Measurements from ENCODE around the gene ENAH.

Gene ENAH

GRCh38 chr1:225595974-225596551 is 56.9 kb downstream of the ENAH start:
- no peaks in the 10 kb centered on the region for H3K9me3 ChIP-seq (ENCODE audit: insufficient read depth, low read depth, low read length)
- no peak overlapping the region for H2AFZ ChIP-seq (ENCODE audit: low read length)
- no peaks in the 10 kb centered on the region for H3K9me2 ChIP-seq (replicated peaks; ENCODE audit: low read depth, low read length)
- H3K4me3 ChIP-seq (ENCODE audit: low read length, poor library complexity, severe bottlenecking): no peak overlapping the region
- H3K79me2 ChIP-seq (ENCODE audit: insufficient read depth, low read length): peaks cover 7% of the 10 kb centered on the region; the same call in 1 of the 2 replicates
- no peaks in the 10 kb centered on the region for H3K27me3 ChIP-seq (ENCODE audit: insufficient read depth, low read length, poor library complexity, severe bottlenecking)
- no peaks in the 10 kb centered on the region for H3K4me1 ChIP-seq (ENCODE audit: insufficient read depth, low read length, poor library complexity, severe bottlenecking)
- TF ChIP-seq CTCF (conservative IDR thresholded peaks at IDR 0.05; ENCODE audit: low read length) (no peak), EZH2phosphoT487 (IDR thresholded peaks at IDR 0.05; ENCODE audit: borderline replicate concordance) (no peak)
- H4K20me1 ChIP-seq (ENCODE audit: insufficient read depth, low read length, poor library complexity, severe bottlenecking): no peaks in the 10 kb centered on the region
- H3K9ac ChIP-seq (ENCODE audit: low read depth, low read length, poor library complexity, severe bottlenecking): no peak overlapping the region
- H3K4me2 ChIP-seq (ENCODE audit: low read depth, low read length, poor library complexity, severe bottlenecking): no peak overlapping the region
- H3F3A ChIP-seq (ENCODE audit: low read depth): no peaks in the 10 kb centered on the region
- H3K36me3 ChIP-seq (ENCODE audit: insufficient read depth, low read length): no peaks in the 10 kb centered on the region

- no peaks in the 10 kb centered on the region for H3F3A ChIP-seq (ENCODE audit: low read depth)
- no peak overlapping the region for H3K4me3 ChIP-seq (ENCODE audit: low read length, poor library complexity, severe bottlenecking)
- H2AFZ ChIP-seq (ENCODE audit: low read length): no peak overlapping the region
- H3K9me2 ChIP-seq (replicated peaks; ENCODE audit: low read depth, low read length): no peaks in the 10 kb centered on the region
- H3K79me2 ChIP-seq (ENCODE audit: insufficient read depth, low read length): peaks cover 5% of the 10 kb centered on the region; the same call in 1 of the 2 replicates
- no peaks in the 10 kb centered on the region for H3K4me1 ChIP-seq (ENCODE audit: insufficient read depth, low read length, poor library complexity, severe bottlenecking)
- H4K20me1 ChIP-seq (ENCODE audit: insufficient read depth, low read length, poor library complexity, severe bottlenecking): no peaks in the 10 kb centered on the region
- TF ChIP-seq CTCF (conservative IDR thresholded peaks at IDR 0.05; ENCODE audit: low read length) (no peak), EZH2phosphoT487 (IDR thresholded peaks at IDR 0.05; ENCODE audit: borderline replicate concordance) (no peak)
- H3K9me3 ChIP-seq (ENCODE audit: insufficient read depth, low read depth, low read length): no peaks in the 10 kb centered on the region
- no peaks in the 10 kb centered on the region for H3K27me3 ChIP-seq (ENCODE audit: insufficient read depth, low read length, poor library complexity, severe bottlenecking)
- H3K36me3 ChIP-seq (ENCODE audit: insufficient read depth, low read length): no peaks in the 10 kb centered on the region
- H3K9ac ChIP-seq (ENCODE audit: low read depth, low read length, poor library complexity, severe bottlenecking): no peak overlapping the region
- H3K4me2 ChIP-seq (ENCODE audit: low read depth, low read length, poor library complexity, severe bottlenecking): no peak overlapping the region
Measured at GRCh38 chr1:225595452-225595851, 57.5 kb downstream of the ENAH start.

GRCh38 chr1:225593414-225593813 is 59.5 kb downstream of the ENAH start:
- Histone ChIP-seq H3K4me2 (ENCODE audit: low read depth, low read length, poor library complexity, severe bottlenecking) (no peak overlapping the region), H3K27me3 (ENCODE audit: insufficient read depth, low read length, poor library complexity, severe bottlenecking) (no peaks in the 10 kb centered on the region), H4K20me1 (ENCODE audit: insufficient read depth, low read length, poor library complexity, severe bottlenecking) (no peaks in the 10 kb centered on the region), H3F3A (ENCODE audit: low read depth) (no peaks in the 10 kb centered on the region), H3K9me2 (replicated peaks; ENCODE audit: low read depth, low read length) (no peaks in the 10 kb centered on the region), H3K36me3 (ENCODE audit: insufficient read depth, low read length) (no peaks in the 10 kb centered on the region), H3K79me2 (ENCODE audit: insufficient read depth, low read length) (no peaks in the 10 kb centered on the region), H3K4me1 (ENCODE audit: insufficient read depth, low read length, poor library complexity, severe bottlenecking) (no peaks in the 10 kb centered on the region), H3K9me3 (ENCODE audit: insufficient read depth, low read depth, low read length) (no peaks in the 10 kb centered on the region), H3K9ac (ENCODE audit: low read depth, low read length, poor library complexity, severe bottlenecking) (no peak overlapping the region), H3K4me3 (ENCODE audit: low read length, poor library complexity, severe bottlenecking) (no peak overlapping the region), H2AFZ (ENCODE audit: low read length) (no peak overlapping the region)
- TF ChIP-seq EZH2phosphoT487 (IDR thresholded peaks at IDR 0.05; ENCODE audit: borderline replicate concordance) (no peak), CTCF (conservative IDR thresholded peaks at IDR 0.05; ENCODE audit: low read length) (no peak)
